ENCODE data around the gene BCL2L13.

Gene BCL2L13

DNA sequence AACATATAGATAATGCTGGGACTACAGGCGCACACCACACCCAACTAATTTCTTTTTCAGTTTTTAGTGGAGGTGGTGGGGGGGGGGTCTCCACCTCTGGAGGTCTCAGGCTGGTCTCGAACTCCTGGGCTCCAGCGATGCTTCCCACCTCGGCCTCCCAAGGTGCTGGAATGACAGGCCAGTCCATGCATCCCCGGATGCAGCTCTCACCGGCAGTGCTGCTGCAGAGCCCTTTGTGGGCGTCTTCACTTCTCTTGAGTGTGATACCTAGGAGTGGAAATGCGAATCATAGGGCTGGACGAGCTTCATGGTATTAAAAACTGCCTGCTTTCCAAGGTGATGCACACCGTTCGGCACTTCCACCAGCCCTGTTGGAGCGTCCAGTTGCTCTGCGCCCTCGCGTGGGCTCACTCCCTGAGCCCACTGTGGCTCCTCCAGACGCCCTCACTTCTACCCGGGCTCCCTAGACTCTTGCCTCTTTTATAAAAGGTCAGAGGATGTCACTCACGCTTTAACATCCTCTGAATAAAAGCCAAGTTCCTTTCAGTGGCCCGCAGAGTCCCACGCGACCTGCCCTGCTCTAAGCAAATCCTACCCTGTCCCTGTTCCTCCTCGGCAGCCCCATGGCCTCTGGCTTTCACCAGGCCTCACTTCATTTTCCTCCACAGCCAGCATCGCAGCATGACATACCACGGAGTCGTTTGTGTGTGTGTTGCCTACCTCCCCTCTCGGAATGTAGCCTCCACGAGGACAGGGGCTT, 136.5 kb downstream of the BCL2L13 start:
- FAIRE-seq (no peak), DNase-seq (ENCODE audit: insufficient read length, low spot score) (no peak)

- no peak for DNase-seq (ENCODE audit: insufficient read length, low spot score)
- FAIRE-seq: no peak
Measured at GRCh38 chr22:17775781-17776465, 137.4 kb downstream of the BCL2L13 start.

- DNase-seq (ENCODE audit: insufficient read length, low spot score): no peak
- no peak for FAIRE-seq
Measured at GRCh38 chr22:17777005-17777716, 138.6 kb downstream of the BCL2L13 start.

DNA sequence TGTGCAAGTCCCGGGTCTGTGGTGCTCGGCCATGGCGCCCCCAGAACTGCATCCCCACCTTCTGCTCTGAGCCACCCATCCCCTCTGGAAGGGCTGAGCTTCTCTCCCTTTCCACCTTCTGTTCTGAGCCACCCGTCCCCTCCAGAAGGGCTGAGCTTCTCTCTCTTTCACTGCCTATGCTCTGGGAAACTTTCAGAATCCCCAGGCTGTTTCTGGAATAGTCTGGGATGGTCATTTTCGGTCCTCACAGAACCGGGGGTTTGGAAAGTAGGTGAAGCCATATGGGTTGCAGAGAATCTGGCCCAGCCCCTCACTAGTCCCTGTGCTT, 139.1 kb downstream of the BCL2L13 start:
- FAIRE-seq (no peak), DNase-seq (ENCODE audit: insufficient read length, low spot score) (no peak)

DNA sequence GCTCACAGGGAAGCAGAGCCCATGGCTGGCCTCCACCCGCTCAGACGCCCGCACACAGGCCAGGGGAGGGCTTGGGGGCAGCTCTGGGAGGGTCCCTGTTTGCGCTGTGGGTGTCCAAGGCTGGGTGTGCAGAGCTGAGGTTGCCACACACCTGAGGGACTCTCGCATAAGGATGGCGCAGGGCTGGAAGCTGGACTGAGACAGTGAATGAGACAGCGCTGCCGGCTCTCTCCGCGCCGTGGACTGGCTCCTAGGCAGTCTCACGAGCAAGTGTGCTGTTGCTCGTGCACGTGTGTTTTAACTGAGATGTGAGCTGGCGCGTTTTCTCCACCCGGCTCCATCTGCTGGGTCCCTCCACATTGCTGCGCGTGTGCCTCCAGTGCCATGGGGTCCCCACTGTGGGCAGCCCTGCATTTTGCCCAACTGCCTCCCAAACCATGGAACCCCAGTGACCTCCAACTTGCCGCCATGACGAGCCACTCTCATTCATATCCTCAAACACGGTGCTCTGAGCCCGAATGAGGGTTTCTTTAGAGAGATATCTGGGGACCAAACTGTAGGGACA, 139.9 kb downstream of the BCL2L13 start:
- FAIRE-seq (no peak), DNase-seq (ENCODE audit: insufficient read length, low spot score) (no peak)

GRCh38 chr22:17779286-17780115, 140.9 kb downstream of the BCL2L13 start:
- DNase-seq (ENCODE audit: insufficient read length, low spot score): no peak
- FAIRE-seq: no peak

DNA sequence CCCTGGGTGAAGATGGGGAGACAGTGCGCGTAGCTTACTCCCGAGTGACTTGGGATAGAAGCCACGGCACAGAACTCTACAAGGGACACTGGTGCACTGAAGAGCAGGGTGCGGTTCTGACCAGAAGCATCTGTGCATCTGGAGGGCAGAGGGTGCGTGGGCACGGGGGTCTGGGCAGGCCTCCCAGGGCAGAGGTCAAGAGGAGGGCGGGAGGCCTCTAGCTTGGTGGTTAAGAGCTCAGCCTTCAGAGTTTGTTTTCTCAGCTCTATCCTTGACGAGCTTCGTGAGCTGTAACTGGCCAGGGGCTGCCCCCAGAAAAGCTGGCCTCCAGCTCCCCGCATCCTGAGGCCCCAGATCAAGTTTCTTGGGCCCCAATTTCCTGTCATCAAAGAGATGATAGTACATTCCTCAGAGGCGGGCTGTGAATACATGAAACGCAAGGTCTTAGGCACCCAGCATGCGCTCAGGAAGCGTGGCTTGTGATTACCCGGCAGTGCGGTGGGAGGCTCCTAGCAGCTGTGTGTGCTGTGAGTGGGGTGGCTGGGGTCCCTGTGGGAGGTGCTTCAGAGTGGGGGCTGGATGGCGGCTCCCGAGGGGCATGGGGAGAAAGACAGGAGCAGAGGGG, 141.7 kb downstream of the BCL2L13 start:
- DNase-seq (ENCODE audit: insufficient read length, low spot score): no peak
- no peak for FAIRE-seq
